Skeletal muscle satellite cell (primary cell): ENCODE measurements around the gene GGA3.
A peak's percentile ranks its signal among the peaks of the same experiment; 100 is the strongest.
"Not testable (repeated sequence)": the region's sequence is repeated elsewhere in the genome, so short reads cannot be mapped to it uniquely, and the experiment has no call there.

Experiments
- H3K27me3 ChIP-seq: 2 replicates; pipeline ENCODE4 v1.7.0; 2013; ENCODE audit warnings: low read length; ENCODE audit not compliant: control insufficient read depth, insufficient read depth
- H3K36me3 ChIP-seq: 2 replicates; pipeline ENCODE4 v1.7.0; 2013; ENCODE audit warnings: mild to moderate bottlenecking, control low read depth, low read length; ENCODE audit not compliant: insufficient read depth
- H3K4me1 ChIP-seq: 2 replicates; pipeline ENCODE4 v1.7.0; 2013; ENCODE audit warnings: low read length; ENCODE audit not compliant: control insufficient read depth, insufficient read depth
- H3K4me2 ChIP-seq: 2 replicates; pipeline ENCODE4 v1.7.0; 2013; ENCODE audit warnings: mild to moderate bottlenecking, low read length
- H3K4me3 ChIP-seq: 2 replicates; pipeline ENCODE4 v1.7.0; 2013; ENCODE audit warnings: low read length
- H3K9ac ChIP-seq: 2 replicates; pipeline ENCODE4 v1.7.0; 2013; ENCODE audit warnings: mild to moderate bottlenecking, low read depth, low read length, moderate library complexity
- H3K9me3 ChIP-seq: replicated peaks from 2 replicates; pipeline ENCODE4 v1.7.0; 2013; ENCODE audit warnings: mild to moderate bottlenecking, control low read depth, low read length

GGA3 gene

GRCh38 chr17:75228305-75228704 is 33.1 kb downstream of the GGA3 start:
- peaks cover 69% of the 10 kb centered on the region for H3K36me3 ChIP-seq
- H3K4me1 ChIP-seq = no peaks in the 10 kb centered on the region
- no peaks in the 10 kb centered on the region for H3K27me3 ChIP-seq
- no peaks in the 10 kb centered on the region for H3K9me3 ChIP-seq
- no peak overlapping the region for H3K4me3 ChIP-seq
- H3K9ac ChIP-seq = no peak overlapping the region
- no peak overlapping the region for H3K4me2 ChIP-seq

DNA sequence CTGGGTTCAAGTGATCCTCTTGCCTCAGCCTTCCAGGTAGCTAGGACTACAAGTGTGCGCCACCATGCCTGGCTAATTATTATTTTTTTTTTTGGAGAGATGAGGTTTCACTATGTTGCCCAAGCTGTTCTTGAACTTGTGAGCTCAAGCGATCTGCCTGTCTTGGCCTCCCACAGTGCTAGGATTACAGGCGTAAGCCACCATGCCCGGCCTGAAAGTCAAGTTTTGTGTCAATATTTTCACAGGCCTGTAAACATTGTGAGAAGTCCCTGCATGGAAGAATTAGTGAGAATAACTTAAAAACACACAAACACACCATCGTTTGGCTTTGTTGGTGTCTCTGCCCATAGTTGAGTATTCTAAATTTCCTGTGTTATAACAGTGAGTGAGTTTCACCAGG is 33.7 kb downstream of the GGA3 start:
- Histone ChIP-seq H3K4me3 (no peak overlapping the region), H3K9ac (no peak overlapping the region), H3K4me2 (no peak overlapping the region), H3K36me3 (peaks cover 64% of the 10 kb centered on the region), H3K4me1 (no peaks in the 10 kb centered on the region), H3K27me3 (no peaks in the 10 kb centered on the region), H3K9me3 (no peaks in the 10 kb centered on the region)

DNA sequence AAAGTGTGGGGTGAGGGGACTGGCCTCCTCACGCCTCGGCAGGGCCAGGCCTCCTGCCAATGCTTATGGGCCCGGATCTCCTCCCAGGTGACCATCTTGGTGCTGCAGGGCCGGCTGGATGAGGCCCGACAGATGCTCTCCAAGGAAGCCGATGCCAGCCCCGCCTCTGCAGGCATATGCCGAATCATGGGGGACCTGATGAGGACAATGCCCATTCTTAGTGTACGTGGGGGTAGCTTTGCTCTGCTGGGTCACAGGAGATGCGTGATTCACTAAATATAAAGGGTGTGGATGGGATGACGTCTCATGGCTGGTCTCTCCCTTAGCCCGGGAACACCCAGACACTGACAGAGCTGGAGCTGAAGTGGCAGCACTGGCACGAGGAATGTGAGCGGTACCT is 36.4 kb downstream of the GGA3 start:
- no peaks in the 10 kb centered on the region for H3K27me3 ChIP-seq
- H3K9me3 ChIP-seq = no peaks in the 10 kb centered on the region
- no peaks in the 10 kb centered on the region for H3K4me1 ChIP-seq
- no peak overlapping the region for H3K4me2 ChIP-seq
- H3K9ac ChIP-seq = no peak overlapping the region
- peaks cover 50% of the 10 kb centered on the region for H3K36me3 ChIP-seq
- H3K4me3 ChIP-seq = no peak overlapping the region

GRCh38 chr17:75219815-75220214 is 41.6 kb downstream of the GGA3 start:
- no peaks in the 10 kb centered on the region for H3K9me3 ChIP-seq
- H3K4me2 ChIP-seq = no peak overlapping the region
- peaks cover 50% of the 10 kb centered on the region for H3K36me3 ChIP-seq
- H3K4me1 ChIP-seq = no peaks in the 10 kb centered on the region
- H3K27me3 ChIP-seq = no peaks in the 10 kb centered on the region
- H3K4me3 ChIP-seq = no peak overlapping the region
- H3K9ac ChIP-seq = no peak overlapping the region

DNA sequence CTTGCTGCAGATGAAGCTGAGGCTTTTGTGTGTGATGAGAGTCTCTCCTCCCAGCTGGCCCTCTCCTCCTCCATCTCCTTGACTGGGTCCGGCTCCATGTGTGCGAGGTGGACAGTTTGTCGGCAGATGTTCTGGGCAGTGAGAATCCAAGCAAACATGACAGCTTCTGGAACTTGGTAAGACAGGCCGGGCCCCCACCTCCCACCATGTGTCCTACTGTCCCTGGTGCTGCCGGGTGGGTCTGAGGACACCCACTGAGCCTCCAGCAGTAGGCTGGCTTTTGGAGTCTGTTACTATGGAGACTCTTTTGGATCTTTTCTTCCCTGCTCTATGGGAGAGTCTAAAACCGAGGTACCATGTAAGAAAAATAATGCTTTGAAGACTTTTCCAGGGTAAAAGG is 43.3 kb downstream of the GGA3 start:
- no peaks in the 10 kb centered on the region for H3K4me1 ChIP-seq
- peaks cover 55% of the 10 kb centered on the region for H3K36me3 ChIP-seq
- no peak overlapping the region for H3K9ac ChIP-seq
- H3K27me3 ChIP-seq = no peaks in the 10 kb centered on the region
- H3K9me3 ChIP-seq = no peaks in the 10 kb centered on the region
- H3K4me2 ChIP-seq = no peak overlapping the region
- no peak overlapping the region for H3K4me3 ChIP-seq

DNA sequence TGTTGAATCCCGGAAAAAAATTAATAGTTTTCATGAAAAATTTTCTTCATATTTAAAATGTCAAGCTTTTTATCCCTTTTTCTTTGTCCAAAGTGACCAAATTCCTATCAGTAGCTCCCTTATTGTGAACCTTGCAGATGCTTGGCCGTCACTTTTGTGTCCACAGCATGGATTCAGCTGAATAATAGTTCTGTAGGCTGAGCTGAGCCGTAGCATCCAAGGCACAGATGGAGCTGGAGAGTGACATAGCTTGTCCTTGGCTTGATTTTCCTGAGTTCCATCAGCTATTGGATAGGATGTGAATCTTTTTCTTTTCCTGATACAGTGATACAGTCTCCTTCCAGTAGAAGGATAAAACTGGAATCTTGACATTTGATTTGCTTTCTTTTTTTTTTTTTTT is 52.3 kb downstream of the GGA3 start:
- Histone ChIP-seq H3K4me1 (peaks cover 8% of the 10 kb centered on the region), H3K4me2 (no peak overlapping the region), H3K4me3 (no peak overlapping the region), H3K9ac (no peak overlapping the region), H3K9me3 (no peaks in the 10 kb centered on the region), H3K27me3 (no peaks in the 10 kb centered on the region), H3K36me3 (peaks cover 35% of the 10 kb centered on the region)

- no peak overlapping the region for H3K9ac ChIP-seq
- H3K4me3 ChIP-seq = no peak overlapping the region
- peaks cover 29% of the 10 kb centered on the region for H3K36me3 ChIP-seq
- no peaks in the 10 kb centered on the region for H3K9me3 ChIP-seq
- no peak overlapping the region for H3K4me2 ChIP-seq
- H3K27me3 ChIP-seq = no peaks in the 10 kb centered on the region
- H3K4me1 ChIP-seq = peaks cover 8% of the 10 kb centered on the region
These were observed 53.2 kb downstream of the GGA3 start for GRCh38 chr17:75208161-75208560.

DNA sequence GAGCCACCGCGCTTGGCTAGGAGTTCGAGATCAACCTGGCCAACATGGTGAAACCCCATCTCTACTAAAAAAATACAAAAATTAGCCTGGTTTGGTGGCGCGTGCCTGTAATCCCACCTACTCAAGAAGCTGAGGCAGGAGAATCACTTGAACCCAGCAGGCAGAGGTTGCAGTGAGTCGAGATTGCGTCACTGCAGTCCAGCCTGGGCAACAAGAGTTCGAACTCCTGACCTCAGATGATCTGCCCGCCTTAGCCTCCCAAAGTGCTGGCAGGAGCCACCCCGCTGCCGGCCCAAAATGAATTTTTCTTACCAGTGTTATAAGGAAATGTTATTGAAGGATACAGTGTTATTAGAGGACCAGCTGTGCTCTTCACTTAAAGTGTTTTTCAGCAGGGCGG is 53.6 kb downstream of the GGA3 start:
- H3K9ac ChIP-seq = no peak overlapping the region
- peaks cover 8% of the 10 kb centered on the region for H3K4me1 ChIP-seq
- H3K4me2 ChIP-seq = no peak overlapping the region
- H3K9me3 ChIP-seq = no peaks in the 10 kb centered on the region
- H3K27me3 ChIP-seq = no peaks in the 10 kb centered on the region
- no peak overlapping the region for H3K4me3 ChIP-seq
- peaks cover 25% of the 10 kb centered on the region for H3K36me3 ChIP-seq

GRCh38 chr17:75207050-75207407 is 54.4 kb downstream of the GGA3 start:
- peak overlapping the region; percentile 97 for H3K9ac ChIP-seq
- H3K4me3 ChIP-seq = peak overlapping the region; percentile 92
- H3K4me1 ChIP-seq = not testable (repeated sequence)

GRCh38 chr17:75205793-75206163 is 55.6 kb downstream of the GGA3 start:
- peaks cover 15% of the 10 kb centered on the region for H3K36me3 ChIP-seq
- no peaks in the 10 kb centered on the region for H3K27me3 ChIP-seq
- H3K9ac ChIP-seq = peak overlapping the region; percentile 97
- peak overlapping the region; percentile 87 for H3K4me2 ChIP-seq
- H3K9me3 ChIP-seq = no peaks in the 10 kb centered on the region
- peaks cover 8% of the 10 kb centered on the region for H3K4me1 ChIP-seq
- H3K4me3 ChIP-seq = peak overlapping the region; percentile 92

More at GRCh38 chr17:75207050-75207407, 54.4 kb downstream of the GGA3 start:
- Histone ChIP-seq H3K36me3 (peaks cover 20% of the 10 kb centered on the region), H3K4me2 (peak overlapping the region; percentile 87)
- not testable (repeated sequence) for H3K9me3 ChIP-seq, H3K27me3 ChIP-seq

- peak within 1 kb of the TSS; percentile 87 for H3K4me2 ChIP-seq
- peak within 1 kb of the TSS; percentile 92 for H3K4me3 ChIP-seq
- H3K9me3 ChIP-seq = no peaks in the 10 kb centered on the region
- H3K9ac ChIP-seq = peak within 1 kb of the TSS; percentile 97
- peaks cover 12% of the 10 kb centered on the region for H3K36me3 ChIP-seq
- H3K4me1 ChIP-seq = peaks cover 8% of the 10 kb centered on the region
- no peaks in the 10 kb centered on the region for H3K27me3 ChIP-seq
These were observed 56.2 kb downstream of the GGA3 start, which contains the start of gene NUP85 for GRCh38 chr17:75205037-75205792. NUP85 (plus strand) TSS chr17:75205679; CDS start chr17:75205762, 83 bp downstream.

GRCh38 chr17:75199886-75200618 is 61.4 kb downstream of the GGA3 start:
- H3K36me3 ChIP-seq = no peaks in the 10 kb centered on the region
- no peak overlapping the region for H3K4me2 ChIP-seq
- no peak overlapping the region for H3K4me3 ChIP-seq
- H3K27me3 ChIP-seq = no peaks in the 10 kb centered on the region
- no peaks in the 10 kb centered on the region for H3K9me3 ChIP-seq
- H3K4me1 ChIP-seq = no peaks in the 10 kb centered on the region
- H3K9ac ChIP-seq = no peak overlapping the region
